GM12865 (cell line): ENCODE results near the gene SLC35F4.
A peak's percentile ranks its signal among the peaks of the same experiment; 100 is the strongest.

Experiments used
- DNase-seq: peaks from one replicate; pipeline ENCODE4 v3.0.0; 2010; ENCODE audit warnings: low read depth
- H3K4me3 ChIP-seq: 2 replicates; pipeline ENCODE4 v1.5.1; 2011; ENCODE audit warnings: mild to moderate bottlenecking, low read depth, low read length, control low read depth
- CTCF ChIP-seq: IDR thresholded peaks from 2 replicates; pipeline ENCODE4 v1.5.1; 2011; ENCODE audit warnings: low read length, control low read depth, low read depth, inconsistent platforms; ENCODE audit not compliant: insufficient read depth; ENCODE audit errors: missing control alignments

The SLC35F4 gene

GRCh38 chr14:57828713-57829112 is 37.2 kb downstream of the SLC35F4 start:
- TF ChIP-seq CTCF, result no peak
- H3K4me3 ChIP-seq, result no peak overlapping the region
- DNase-seq, result no peak

- DNase-seq, result no peak
- TF ChIP-seq CTCF, result no peak
- H3K4me3 ChIP-seq, result no peak overlapping the region
These were observed 42.8 kb downstream of the SLC35F4 start for GRCh38 chr14:57823015-57823660.

- DNase-seq, result no peak
- no peak for TF ChIP-seq CTCF
- H3K4me3 ChIP-seq, result no peak overlapping the region
These were observed 43.8 kb downstream of the SLC35F4 start for GRCh38 chr14:57822081-57822480.

- TF ChIP-seq CTCF, result no peak
- H3K4me3 ChIP-seq, result no peak overlapping the region
- DNase-seq, result no peak
These were observed 45.3 kb downstream of the SLC35F4 start for GRCh38 chr14:57820581-57820980.

GRCh38 chr14:57818511-57818910 is 47.4 kb downstream of the SLC35F4 start:
- no peak overlapping the region for H3K4me3 ChIP-seq
- DNase-seq, result no peak
- no peak for TF ChIP-seq CTCF

GRCh38 chr14:57816568-57817284 is 49.2 kb downstream of the SLC35F4 start:
- DNase-seq, result peak; percentile 10
- no peak for TF ChIP-seq CTCF
- H3K4me3 ChIP-seq, result no peak overlapping the region
